ENCODE data around the gene C2orf72.
A peak's percentile ranks its signal among the peaks of the same experiment; 100 is the strongest.

Gene C2orf72

GRCh38 chr2:230996661-230997060 lies 40.7 kb upstream of the C2orf72 start:
- DNase-seq = no peak
- Histone ChIP-seq H3K36me3 (replicated peaks) (no peaks in the 10 kb centered on the region), H3K27ac (no peak overlapping the region), H3K4me3 (ENCODE audit: low read depth, low read length) (no peak overlapping the region), H3K27me3 (replicated peaks) (peaks cover 20% of the 10 kb centered on the region)
- in situ Hi-C loops (cut with HindIII; ENCODE audit: low pct_ligation_motif_present, low sequenced_read_pairs) = no loop called here
- no peak for TF ChIP-seq CTCF (IDR thresholded peaks at IDR 0.05; ENCODE audit: low read depth, low read length, missing control alignments)

GRCh38 chr2:230998882-230999281 lies 38.4 kb upstream of the C2orf72 start:
- DNase-seq = no peak
- peaks cover 11% of the 10 kb centered on the region for H3K27me3 ChIP-seq (replicated peaks)
- H3K4me3 ChIP-seq (ENCODE audit: low read depth, low read length) = no peak overlapping the region
- no peaks in the 10 kb centered on the region for H3K36me3 ChIP-seq (replicated peaks)
- no peak overlapping the region for H3K27ac ChIP-seq
- TF ChIP-seq CTCF (IDR thresholded peaks at IDR 0.05; ENCODE audit: low read depth, low read length, missing control alignments) = no peak
- in situ Hi-C loops (cut with HindIII; ENCODE audit: low pct_ligation_motif_present, low sequenced_read_pairs) = no loop called here

DNA sequence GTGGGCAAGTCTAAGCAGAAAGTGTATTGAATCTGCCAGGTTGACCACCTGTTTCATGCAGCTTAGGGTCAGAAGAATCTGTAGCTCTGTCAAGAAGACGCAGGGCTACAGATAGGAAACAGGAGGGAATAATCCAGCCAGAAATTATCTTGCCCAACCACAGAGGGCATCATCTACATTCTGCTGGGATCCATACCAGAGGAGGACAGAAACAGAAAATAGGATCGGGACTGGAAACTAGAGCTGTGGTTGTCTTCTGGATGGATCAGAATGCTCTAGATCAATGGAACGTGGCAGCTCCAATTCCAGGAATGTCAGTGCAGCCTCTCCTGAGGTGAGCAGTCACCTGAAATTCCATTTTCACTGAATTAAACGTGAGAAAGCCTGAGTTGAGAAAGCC lies 37.8 kb upstream of the C2orf72 start:
- in situ Hi-C loops (cut with HindIII; ENCODE audit: low pct_ligation_motif_present, low sequenced_read_pairs) = no loop called here
- H3K4me3 ChIP-seq (ENCODE audit: low read depth, low read length) = no peak overlapping the region
- no peak for DNase-seq
- H3K36me3 ChIP-seq (replicated peaks) = no peaks in the 10 kb centered on the region
- peaks cover 11% of the 10 kb centered on the region for H3K27me3 ChIP-seq (replicated peaks)
- no peak for TF ChIP-seq CTCF (IDR thresholded peaks at IDR 0.05; ENCODE audit: low read depth, low read length, missing control alignments)
- no peak overlapping the region for H3K27ac ChIP-seq

- no peaks in the 10 kb centered on the region for H3K36me3 ChIP-seq (replicated peaks)
- TF ChIP-seq CTCF (IDR thresholded peaks at IDR 0.05; ENCODE audit: low read depth, low read length, missing control alignments) = peak; percentile 2
- in situ Hi-C loops (cut with HindIII; ENCODE audit: low pct_ligation_motif_present, low sequenced_read_pairs) = no loop called here
- H3K27ac ChIP-seq = no peak overlapping the region
- no peak for DNase-seq
- no peak overlapping the region for H3K4me3 ChIP-seq (ENCODE audit: low read depth, low read length)
- H3K27me3 ChIP-seq (replicated peaks) = peaks cover 11% of the 10 kb centered on the region
Measured at GRCh38 chr2:231000211-231000904, 37.0 kb upstream of the C2orf72 start.

DNA sequence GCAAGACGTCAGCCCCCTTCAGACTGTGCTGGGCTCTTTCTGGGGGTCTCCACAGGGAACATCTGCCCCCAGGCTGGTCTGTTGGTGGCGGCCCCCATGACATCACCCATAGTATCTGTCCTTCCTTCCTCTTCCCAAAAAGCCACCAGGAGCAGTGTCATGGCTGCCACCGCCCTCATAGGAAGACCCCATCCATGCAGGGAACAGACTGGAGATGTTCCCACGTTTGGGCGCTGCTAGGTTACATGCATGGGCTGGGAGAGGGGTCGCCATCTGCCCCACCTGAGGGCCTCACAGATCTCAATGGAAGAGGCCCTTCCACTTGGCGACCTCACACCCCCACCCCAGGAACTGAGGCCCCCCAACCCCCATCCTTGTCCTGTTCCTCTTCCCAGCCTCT lies 36.3 kb upstream of the C2orf72 start:
- Histone ChIP-seq H3K27me3 (replicated peaks) (peaks cover 11% of the 10 kb centered on the region), H3K27ac (no peak overlapping the region), H3K4me3 (ENCODE audit: low read depth, low read length) (no peak overlapping the region), H3K36me3 (replicated peaks) (no peaks in the 10 kb centered on the region)
- in situ Hi-C loops (cut with HindIII; ENCODE audit: low pct_ligation_motif_present, low sequenced_read_pairs) = no loop called here
- TF ChIP-seq CTCF (IDR thresholded peaks at IDR 0.05; ENCODE audit: low read depth, low read length, missing control alignments) = no peak
- no peak for DNase-seq

- H3K27me3 ChIP-seq (replicated peaks) = peaks cover 11% of the 10 kb centered on the region
- TF ChIP-seq CTCF (IDR thresholded peaks at IDR 0.05; ENCODE audit: low read depth, low read length, missing control alignments) = no peak
- DNase-seq = no peak
- in situ Hi-C loops (cut with HindIII; ENCODE audit: low pct_ligation_motif_present, low sequenced_read_pairs) = no loop called here
- no peak overlapping the region for H3K27ac ChIP-seq
- no peak overlapping the region for H3K4me3 ChIP-seq (ENCODE audit: low read depth, low read length)
- H3K36me3 ChIP-seq (replicated peaks) = no peaks in the 10 kb centered on the region
Measured at GRCh38 chr2:231001921-231002320, 35.4 kb upstream of the C2orf72 start.

Data from brain microvascular endothelial cell (primary cell).